Upper lobe of left lung (tissue), 4 donors: ENCODE measurements around the gene GNAZ.

Experiments
- CTCF ChIP-seq, 6 experiments: fragments of 450-650 bp in 4 of 6; fragments of 200-600 bp in 2 of 6; sonication (generic) in 2 of 6; IDR thresholded peaks; one replicate each; pipeline ENCODE4 v1.5.1; 2016 to 2019; ENCODE audit warnings: antibody characterized with exemption in 6 of 6
- EP300 ChIP-seq, 4 donors: sonication (generic); formaldehyde crosslinking; IDR thresholded peaks; one replicate each; pipeline ENCODE4 v1.5.1; 2017; ENCODE audit warnings: antibody characterized with exemption in 4 of 4, control low read depth in 2 of 4
- POLR2AphosphoS5 ChIP-seq, 2 donors: sonication (generic); formaldehyde crosslinking; IDR thresholded peaks; one replicate each; pipeline ENCODE4 v1.5.1; 2017; ENCODE audit warnings: antibody characterized with exemption in 2 of 2

- TF ChIP-seq CTCF (IDR thresholded peaks at IDR 0.05) (no peak), EP300 (IDR thresholded peaks at IDR 0.05) (no peak), POLR2AphosphoS5 (IDR thresholded peaks at IDR 0.05) (no peak)
Measured at GRCh38 chr22:23168391-23169042, 98.2 kb downstream of the GNAZ start.
